Heart right ventricle (tissue), 16 donors: ENCODE data around the gene C20orf202. TPM values are rescaled to one million over a fixed set of nuclear protein-coding genes. Genes with fewer than 3 reads are reported as not detected.
"Not testable (repeated sequence)": the region's sequence is repeated elsewhere in the genome, so short reads cannot be mapped to it uniquely, and the experiment has no call there.

Experiments
- ATAC-seq, 8 donors: fragments of 200-7000 bp; cut with Tn5 transposase; one replicate each; pipeline ENCODE4 v1.9.1; 2020; ENCODE audit warnings: mild to moderate bottlenecking in 8 of 8, moderate library complexity in 8 of 8, moderate number of reproducible peaks in 1 of 8
- DNase-seq, 2 donors: peaks; one replicate each; pipeline ENCODE4 v3.0.0-alpha.2; 2020
- H3K27ac ChIP-seq, 10 donors: fragments of 200-600 bp; sonication (generic) in 2 of 10; one replicate each; pipeline versions ENCODE4 v1.5.0 to v1.8.0; 2020 to 2022; ENCODE audit warnings: mild to moderate bottlenecking in 3 of 10
- H3K27me3 ChIP-seq, 7 donors: fragments of 200-600 bp; one replicate each; pipeline ENCODE4 v1.8.0; 2021 to 2022; ENCODE audit warnings: mild to moderate bottlenecking in 2 of 7
- H3K36me3 ChIP-seq, 9 donors: fragments of 200-600 bp; sonication (generic) in 1 of 9; one replicate each; pipeline versions ENCODE4 v1.5.0 to v1.8.0; 2020 to 2022; ENCODE audit warnings: mild to moderate bottlenecking in 2 of 9
- H3K4me1 ChIP-seq, 9 donors: fragments of 200-600 bp; sonication (generic) in 1 of 9; one replicate each; pipeline versions ENCODE4 v1.5.0 to v1.8.0; 2020 to 2022; ENCODE audit warnings: mild to moderate bottlenecking in 4 of 9
- H3K4me3 ChIP-seq, 10 donors: fragments of 200-600 bp; sonication (generic) in 2 of 10; one replicate each; pipeline versions ENCODE4 v1.5.0 to v1.8.0; 2020 to 2022; ENCODE audit warnings: mild to moderate bottlenecking in 7 of 10, moderate library complexity in 2 of 10
- H3K9me3 ChIP-seq, 11 donors: fragments of 200-600 bp in 10 of 11; sonication (generic) in 2 of 11; one replicate each; pipeline versions ENCODE4 v1.5.0 to v1.8.0; 2013 to 2022; ENCODE audit warnings: mild to moderate bottlenecking in 2 of 11, control low read depth in 1 of 11, moderate library complexity in 1 of 11
- CTCF ChIP-seq, 9 donors: fragments of 200-600 bp; sonication (generic) in 2 of 9; IDR thresholded peaks; one replicate each; pipeline versions ENCODE4 v1.5.0 to v1.8.0; 2021 to 2022; ENCODE audit warnings: antibody characterized with exemption in 9 of 9, mild to moderate bottlenecking in 5 of 9, moderate library complexity in 1 of 9
- WGBS, 2 donors: extraction: QIAGEN DNeasy Blood & Tissue Kit; methylation state at CpG; one replicate each; pipeline ENCODE4 v1.1.7; 2013; ENCODE audit warnings: inconsistent platforms in 1 of 2; 5-methylcytosine and 5-hydroxymethylcytosine counted together
- intact Hi-C, 10 donors: fragments of 100-400 bp; cut with DNase I; formaldehyde crosslinking; loops; one replicate each; pipeline versions ENCODE4 v1.11.1 to v1.14.2; 2022
- polyA plus RNA-seq, 2 donors: library from polyadenylated mRNA; stranded (reverse); fragments of 200-250 nt; gene quantifications; one replicate each; pipeline ENCODE4 v1.2.3, GENCODE V29; 2013
- total RNA-seq, 10 donors: library from RNA; stranded (reverse); fragmentation: NEBNext Ultra II Directional in 3 of 10; extraction: Animal tissue kit (Norgen Biotek cat#: 25700) in 3 of 10; gene quantifications; one replicate each; pipeline versions ENCODE4 v1.2.1 to v1.2.4, GENCODE V29; 2021 to 2023
- donor health status: Arrhythmogenic right ventricular cardiomyopathy.
- donor health status: ischemic (EF 13 %, LVEDD 7.1; RV severe dilation, severe dysfunction).
- donor health status: healthy with polysubstance abuse.
- donor health status: DM: no; HTN: yes; CAD: no.
- donor health status: DM: no; HTN: no; CAD: no.
- donor health status: ischemic (EF 25% LVEDD 6.9; RV normal size, moderate dysfunction).
- donor health status: ischemic (EF 25% LVEDD 5.7; RV mildly dilated, moderate dysfunction).
- donor health status: healthy.
- donor health status: DM: yes; HTN: yes; CAD: no.
- donor health status: Ischemic cardiomyopathy.
- donor health status: ischemic (EF 35%, LVEDD 5.7; RV mildly dilated, moderate dysfunction).
- donor health status: nonischemic (EF 11% LVEDD 7.7; RV severe dilation, severe dysfunction).
- donor health status: DM: yes; HTN: yes; CAD: no.
- donor health status: PGD.
- donor health status: ischemic (EF 29% LVEDD 5.4; RV normal size, mild dysfunction).
- donor health status: nonischemic (EF 23%, LVEDD 6.1; RV moderate dilation, normal function).

C20orf202 gene
- total and polyA plus RNA-seq, 12 donors = 0.18 to 0.90 (median 0.38) TPM; not detected in 4

- intact Hi-C loops = loop anchor here in 8 of 10 donors (5.0 to 10.0 kb wide), 9 partner anchors 38 to 410 kb away; partner anchors contain the start of gene PSMF1 (in 1 of the 8)
- Histone ChIP-seq H3K4me3 (no peak overlapping the region), H3K4me1 (peaks cover 0 to 7% (median 0%) of the 10 kb centered on the region in 9 donors), H3K27ac (no peak overlapping the region), H3K36me3 (no peaks in the 10 kb centered on the region), H3K9me3 (no peaks in the 10 kb centered on the region), H3K27me3 (peaks cover 0 to 17% (median 4%) of the 10 kb centered on the region in 7 donors)
- DNase-seq = no peak
- 82 to 83% methylated on average over 4 of the region's 4 CpGs for WGBS, 2 donors
- ATAC-seq = no peak
- TF ChIP-seq CTCF (IDR thresholded peaks at IDR 0.05) = no peak
Observed at GRCh38 chr20:1214838-1215261, 11.6 kb downstream of the C20orf202 start.

DNA sequence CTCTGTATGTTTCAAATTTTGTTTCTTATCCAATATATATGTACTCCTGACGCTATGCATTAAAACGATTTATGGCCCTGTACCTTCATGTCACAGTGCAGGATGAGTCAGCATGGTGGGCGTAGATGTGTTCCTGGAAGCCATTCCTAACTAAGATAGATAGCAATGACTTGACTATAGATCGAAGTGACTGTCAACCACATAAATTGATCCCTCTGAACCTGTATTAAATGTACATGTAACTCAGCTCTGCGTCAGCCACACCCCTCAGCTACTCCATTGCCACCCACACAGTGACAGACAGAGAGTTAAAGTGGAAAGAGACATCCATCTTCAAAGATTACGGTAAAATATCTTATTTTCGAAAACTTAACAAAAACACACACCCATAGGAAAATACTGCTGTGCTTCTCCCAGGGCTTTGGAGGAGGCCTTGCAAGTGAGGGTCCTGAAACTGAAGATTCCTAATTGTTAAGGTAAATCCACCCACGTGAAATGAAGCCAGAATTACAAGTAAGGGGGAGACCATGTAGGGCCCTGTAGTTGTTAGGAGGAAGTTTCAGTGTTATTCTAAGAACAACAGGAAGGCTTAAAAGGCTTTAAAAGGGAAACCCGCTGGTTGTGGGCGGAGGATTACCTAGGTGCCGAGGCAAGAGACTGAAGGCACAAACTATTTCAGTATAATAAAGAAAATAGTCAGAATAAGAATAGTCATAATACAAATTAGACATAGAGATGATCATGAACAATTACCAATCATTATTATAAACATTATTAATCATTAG lies 12.3 kb downstream of the C20orf202 start:
- no peaks in the 10 kb centered on the region for H3K9me3 ChIP-seq
- intact Hi-C loops = loop anchor here in 4 of 10 donors (10.0 kb wide), 4 partner anchors 101 to 411 kb away; partner anchors contain the start of gene PSMF1 (in 1 of the 4)
- DNase-seq (no peak), ATAC-seq (no peak)
- peaks cover 0 to 7% (median 0%) of the 10 kb centered on the region in 9 donors for H3K4me1 ChIP-seq
- no peaks in the 10 kb centered on the region for H3K36me3 ChIP-seq
- H3K27me3 ChIP-seq = peaks cover 0 to 17% (median 4%) of the 10 kb centered on the region in 7 donors
- H3K27ac ChIP-seq = no peak overlapping the region
- WGBS, 2 donors = 74 to 79% methylated on average over 11 of the region's 11 CpGs
- H3K4me3 ChIP-seq = no peak overlapping the region
- no peak for TF ChIP-seq CTCF (IDR thresholded peaks at IDR 0.05)

DNA sequence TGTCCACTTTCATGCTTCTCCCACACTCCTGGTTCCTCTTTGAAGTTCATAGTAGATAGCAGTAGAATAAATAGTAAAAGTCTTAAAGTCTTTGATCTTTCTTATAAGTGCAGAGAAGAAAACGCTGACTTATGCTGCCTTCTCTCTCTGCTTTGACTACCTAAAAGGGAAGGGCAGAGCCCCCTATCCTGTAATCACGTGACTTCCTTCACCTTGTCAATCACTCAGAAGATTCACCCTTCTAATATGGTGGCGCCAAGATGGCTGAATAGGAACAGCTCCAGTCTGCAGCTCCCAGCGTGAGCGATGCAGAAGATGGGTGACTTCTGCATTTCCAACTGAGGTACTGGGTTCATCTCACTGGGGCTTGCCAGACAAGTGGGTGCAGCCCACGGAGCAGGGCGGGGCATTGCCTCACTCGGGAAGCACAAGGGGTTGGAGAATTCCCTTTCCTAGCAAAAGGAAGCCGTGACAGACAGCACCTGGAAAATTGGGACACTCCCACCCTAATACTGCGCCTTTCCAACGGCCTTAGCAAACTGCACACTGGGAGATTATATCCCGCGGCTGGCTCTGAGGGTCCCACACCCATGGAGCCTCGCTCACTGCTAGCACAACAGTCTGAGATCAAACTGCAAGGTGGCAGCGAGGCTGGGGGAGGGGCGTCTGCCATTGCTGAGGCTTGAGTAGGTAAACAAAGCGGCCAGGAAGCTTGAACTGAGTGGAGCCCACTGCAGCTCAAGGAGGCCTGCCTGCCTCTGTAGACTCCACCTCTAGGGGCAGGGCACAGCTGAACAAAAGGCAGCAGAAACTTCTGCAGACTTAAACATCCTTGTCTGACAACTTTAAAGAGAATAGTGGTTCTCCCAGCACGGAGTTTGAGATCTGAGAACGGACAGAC lies 13.5 kb downstream of the C20orf202 start:
- ATAC-seq = not testable (repeated sequence)
- intact Hi-C loops = loop anchor here in 4 of 10 donors (10.0 kb wide), 4 partner anchors 102 to 412 kb away; partner anchors contain the start of gene PSMF1 (in 1 of the 4)
- 81 to 84% methylated on average over 19 of the region's 19 CpGs for WGBS, 2 donors

GRCh38 chr20:1222750-1223149 lies 19.5 kb downstream of the C20orf202 start:
- H3K36me3 ChIP-seq, H3K27ac ChIP-seq, H3K4me3 ChIP-seq, ATAC-seq, DNase-seq, intact Hi-C loops: not testable (repeated sequence)
- Histone ChIP-seq H3K27me3 (peaks cover 0 to 19% (median 12%) of the 10 kb centered on the region in 7 donors), H3K9me3 (peaks cover 0 to 10% (median 0%) of the 10 kb centered on the region in 11 donors), H3K4me1 (peaks cover 0 to 14% (median 12%) of the 10 kb centered on the region in 9 donors)
- WGBS, 2 donors = 86 to 90% methylated on average over 3 to 4 of the region's 4 CpGs

More for the DNA sequence above, 13.5 kb downstream of the C20orf202 start:
- H3K27ac ChIP-seq, H3K9me3 ChIP-seq, H3K4me3 ChIP-seq, H3K4me1 ChIP-seq, DNase-seq, H3K36me3 ChIP-seq: not testable (repeated sequence)
- peaks cover 0 to 17% (median 4%) of the 10 kb centered on the region in 7 donors for H3K27me3 ChIP-seq
